Heart left ventricle (tissue), 13 donors: ENCODE data around the gene KCNK7.

Source experiments
- CTCF ChIP-seq, 12 donors: fragments of 200-600 bp; sonication (generic) in 4 of 12; IDR thresholded peaks; one replicate each; pipeline versions ENCODE4 v1.5.0 to v1.8.0; 2018 to 2022; ENCODE audit warnings: antibody characterized with exemption in 12 of 12, mild to moderate bottlenecking in 5 of 12
- POLR2A ChIP-seq, 2 donors: fragments of 450-650 bp; IDR thresholded peaks; one replicate each; pipeline ENCODE4 v1.6.1; 2017; ENCODE audit warnings: antibody characterized with exemption in 2 of 2, mild to moderate bottlenecking in 2 of 2, moderate library complexity in 2 of 2
- donor health status: ischemic (EF 13 %, LVEDD 7.1; RV severe dilation, severe dysfunction).
- donor health status: DM: no; HTN: yes; CAD: no.
- donor health status: DM: no; HTN: no; CAD: no.
- donor health status: ischemic (EF 25% LVEDD 6.9; RV normal size, moderate dysfunction).
- donor health status: ischemic (EF 25% LVEDD 5.7; RV mildly dilated, moderate dysfunction).
- donor health status: ischemic (EF 35%, LVEDD 5.7; RV mildly dilated, moderate dysfunction).
- donor health status: nonischemic (EF 11% LVEDD 7.7; RV severe dilation, severe dysfunction).
- donor health status: DM: yes; HTN: yes; CAD: no.
- donor health status: PGD.
- donor health status: ischemic (EF 29% LVEDD 5.4; RV normal size, mild dysfunction).
- donor health status: nonischemic (EF 23%, LVEDD 6.1; RV moderate dilation, normal function).

- TF ChIP-seq POLR2A (IDR thresholded peaks at IDR 0.05) (no peak), CTCF (IDR thresholded peaks at IDR 0.05) (no peak)
Observed at GRCh38 chr11:65554057-65554818, 41.4 kb downstream of the KCNK7 start.
